Measurements from ENCODE around the gene ZBTB5. TPM values are rescaled to one million over a fixed set of nuclear protein-coding genes. Genes with fewer than 3 reads are reported as not detected.
A peak's percentile ranks its signal among the peaks of the same experiment; 100 is the strongest.

The ZBTB5 gene
- total and polyA plus RNA-seq, 9 of the 15 experiments (the other 6 are each of a cell fraction or from before 2014, with no cell fraction given), result 2.3 to 43.2 (median 15.5) TPM

GRCh38 chr9:37486256-37486615 is 21.0 kb upstream of the ZBTB5 start (continued):
- 0 out of 2 replicates have a peak, but pooled peaks have one; percentile 3 for TF ChIP-seq ETS1 (conservative IDR thresholded peaks at IDR 0.05; ENCODE audit: control insufficient read depth, low read depth, low read length)
- TF ChIP-seq RBBP5 (IDR thresholded peaks at IDR 0.05; ENCODE audit: borderline replicate concordance, insufficient read depth, low read length, poor library complexity, severe bottlenecking), result peak; percentile 28
- no peak for TF ChIP-seq ESRRB (CRISPR knock-in tag; IDR thresholded peaks at IDR 0.05; ENCODE audit: borderline replicate concordance)
- TF ChIP-seq PTRF (tag; IDR thresholded peaks at IDR 0.05), result no peak
- TF ChIP-seq, protein P1, sequence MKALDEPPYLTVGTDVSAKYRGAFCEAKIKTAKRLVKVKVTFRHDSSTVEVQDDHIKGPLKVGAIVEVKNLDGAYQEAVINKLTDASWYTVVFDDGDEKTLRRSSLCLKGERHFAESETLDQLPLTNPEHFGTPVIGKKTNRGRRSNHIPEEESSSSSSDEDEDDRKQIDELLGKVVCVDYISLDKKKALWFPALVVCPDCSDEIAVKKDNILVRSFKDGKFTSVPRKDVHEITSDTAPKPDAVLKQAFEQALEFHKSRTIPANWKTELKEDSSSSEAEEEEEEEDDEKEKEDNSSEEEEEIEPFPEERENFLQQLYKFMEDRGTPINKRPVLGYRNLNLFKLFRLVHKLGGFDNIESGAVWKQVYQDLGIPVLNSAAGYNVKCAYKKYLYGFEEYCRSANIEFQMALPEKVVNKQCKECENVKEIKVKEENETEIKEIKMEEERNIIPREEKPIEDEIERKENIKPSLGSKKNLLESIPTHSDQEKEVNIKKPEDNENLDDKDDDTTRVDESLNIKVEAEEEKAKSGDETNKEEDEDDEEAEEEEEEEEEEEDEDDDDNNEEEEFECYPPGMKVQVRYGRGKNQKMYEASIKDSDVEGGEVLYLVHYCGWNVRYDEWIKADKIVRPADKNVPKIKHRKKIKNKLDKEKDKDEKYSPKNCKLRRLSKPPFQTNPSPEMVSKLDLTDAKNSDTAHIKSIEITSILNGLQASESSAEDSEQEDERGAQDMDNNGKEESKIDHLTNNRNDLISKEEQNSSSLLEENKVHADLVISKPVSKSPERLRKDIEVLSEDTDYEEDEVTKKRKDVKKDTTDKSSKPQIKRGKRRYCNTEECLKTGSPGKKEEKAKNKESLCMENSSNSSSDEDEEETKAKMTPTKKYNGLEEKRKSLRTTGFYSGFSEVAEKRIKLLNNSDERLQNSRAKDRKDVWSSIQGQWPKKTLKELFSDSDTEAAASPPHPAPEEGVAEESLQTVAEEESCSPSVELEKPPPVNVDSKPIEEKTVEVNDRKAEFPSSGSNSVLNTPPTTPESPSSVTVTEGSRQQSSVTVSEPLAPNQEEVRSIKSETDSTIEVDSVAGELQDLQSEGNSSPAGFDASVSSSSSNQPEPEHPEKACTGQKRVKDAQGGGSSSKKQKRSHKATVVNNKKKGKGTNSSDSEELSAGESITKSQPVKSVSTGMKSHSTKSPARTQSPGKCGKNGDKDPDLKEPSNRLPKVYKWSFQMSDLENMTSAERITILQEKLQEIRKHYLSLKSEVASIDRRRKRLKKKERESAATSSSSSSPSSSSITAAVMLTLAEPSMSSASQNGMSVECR (CRISPR knock-in tag; IDR thresholded peaks at IDR 0.05), result 0 out of 2 replicates have a peak, but pooled peaks have one; percentile 36
- TF ChIP-seq, protein P2, sequence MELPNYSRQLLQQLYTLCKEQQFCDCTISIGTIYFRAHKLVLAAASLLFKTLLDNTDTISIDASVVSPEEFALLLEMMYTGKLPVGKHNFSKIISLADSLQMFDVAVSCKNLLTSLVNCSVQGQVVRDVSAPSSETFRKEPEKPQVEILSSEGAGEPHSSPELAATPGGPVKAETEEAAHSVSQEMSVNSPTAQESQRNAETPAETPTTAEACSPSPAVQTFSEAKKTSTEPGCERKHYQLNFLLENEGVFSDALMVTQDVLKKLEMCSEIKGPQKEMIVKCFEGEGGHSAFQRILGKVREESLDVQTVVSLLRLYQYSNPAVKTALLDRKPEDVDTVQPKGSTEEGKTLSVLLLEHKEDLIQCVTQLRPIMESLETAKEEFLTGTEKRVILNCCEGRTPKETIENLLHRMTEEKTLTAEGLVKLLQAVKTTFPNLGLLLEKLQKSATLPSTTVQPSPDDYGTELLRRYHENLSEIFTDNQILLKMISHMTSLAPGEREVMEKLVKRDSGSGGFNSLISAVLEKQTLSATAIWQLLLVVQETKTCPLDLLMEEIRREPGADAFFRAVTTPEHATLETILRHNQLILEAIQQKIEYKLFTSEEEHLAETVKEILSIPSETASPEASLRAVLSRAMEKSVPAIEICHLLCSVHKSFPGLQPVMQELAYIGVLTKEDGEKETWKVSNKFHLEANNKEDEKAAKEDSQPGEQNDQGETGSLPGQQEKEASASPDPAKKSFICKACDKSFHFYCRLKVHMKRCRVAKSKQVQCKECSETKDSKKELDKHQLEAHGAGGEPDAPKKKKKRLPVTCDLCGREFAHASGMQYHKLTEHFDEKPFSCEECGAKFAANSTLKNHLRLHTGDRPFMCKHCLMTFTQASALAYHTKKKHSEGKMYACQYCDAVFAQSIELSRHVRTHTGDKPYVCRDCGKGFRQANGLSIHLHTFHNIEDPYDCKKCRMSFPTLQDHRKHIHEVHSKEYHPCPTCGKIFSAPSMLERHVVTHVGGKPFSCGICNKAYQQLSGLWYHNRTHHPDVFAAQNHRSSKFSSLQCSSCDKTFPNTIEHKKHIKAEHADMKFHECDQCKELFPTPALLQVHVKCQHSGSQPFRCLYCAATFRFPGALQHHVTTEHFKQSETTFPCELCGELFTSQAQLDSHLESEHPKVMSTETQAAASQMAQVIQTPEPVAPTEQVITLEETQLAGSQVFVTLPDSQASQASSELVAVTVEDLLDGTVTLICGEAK (IDR thresholded peaks at IDR 0.05), result 0 out of 2 replicates have a peak, but pooled peaks have one; percentile 34
- TF ChIP-seq, protein P2 (CRISPR knock-in tag; IDR thresholded peaks at IDR 0.05), result no peak
- TF ChIP-seq SMARCA5 (IDR thresholded peaks at IDR 0.05), result peak; percentile 39; the same call in 1 of the 2 replicates
- 0 out of 2 replicates have a peak, but pooled peaks have one; percentile 10 for TF ChIP-seq ZNF316 (IDR thresholded peaks at IDR 0.05)
- TF ChIP-seq RBM39 (optimal IDR thresholded peaks at IDR 0.05; ENCODE audit: low read depth, low read length), result peak; percentile 38
- peak; percentile 76 for TF ChIP-seq CHD1 (IDR thresholded peaks at IDR 0.05; ENCODE audit: low read length)

Measured in K562 (cell line).